T-helper 2 cell treated with Interferon-gamma antibody and Interleukin-4, amounts not matched to agents 5 μg/mL and 100 μg/mL, for 36 hours (primary cell): ENCODE data around the gene NAALADL1.

Source experiments
- DNase-seq: peaks from one replicate; pipeline ENCODE4 v3.0.0; 2021; ENCODE audit warnings: low spot score
- H3K27ac Mint-ChIP-seq: one replicate; pipeline ENCODE4 v1.8.0; 2021; ENCODE audit warnings: mild to moderate bottlenecking, mixed read lengths
- H3K27me3 Mint-ChIP-seq: one replicate; pipeline ENCODE4 v1.8.0; 2021; ENCODE audit warnings: low read depth, mixed read lengths
- H3K36me3 Mint-ChIP-seq: one replicate; pipeline ENCODE4 v1.8.0; 2021; ENCODE audit warnings: low read depth, mixed read lengths
- H3K4me1 Mint-ChIP-seq: one replicate; pipeline ENCODE4 v1.8.0; 2021; ENCODE audit warnings: low read depth, mixed read lengths
- H3K4me3 Mint-ChIP-seq: one replicate; pipeline ENCODE4 v1.8.0; 2022; ENCODE audit warnings: mild to moderate bottlenecking, moderate library complexity, mixed read lengths
- H3K9me3 Mint-ChIP-seq: one replicate; pipeline ENCODE4 v1.8.0; 2021; ENCODE audit warnings: mixed read lengths

The NAALADL1 gene

GRCh38 chr11:65047581-65048422, 10.6 kb downstream of the NAALADL1 start:
- no peaks in the 10 kb centered on the region for H3K27me3 Mint-ChIP-seq
- peak overlapping the region; percentile 70 for H3K27ac Mint-ChIP-seq
- no peaks in the 10 kb centered on the region for H3K9me3 Mint-ChIP-seq
- H3K4me1 Mint-ChIP-seq = peaks cover 14% of the 10 kb centered on the region
- peak overlapping the region; percentile 76 for H3K4me3 Mint-ChIP-seq
- DNase-seq = no peak
- peaks cover 15% of the 10 kb centered on the region for H3K36me3 Mint-ChIP-seq

GRCh38 chr11:65045728-65046127, 12.6 kb downstream of the NAALADL1 start:
- Mint-ChIP-seq H3K4me3 (no peak overlapping the region), H3K27ac (no peak overlapping the region), H3K9me3 (no peaks in the 10 kb centered on the region), H3K36me3 (peaks cover 18% of the 10 kb centered on the region), H3K27me3 (no peaks in the 10 kb centered on the region), H3K4me1 (peaks cover 20% of the 10 kb centered on the region)
- no peak for DNase-seq

GRCh38 chr11:65045061-65045460, 13.3 kb downstream of the NAALADL1 start:
- Mint-ChIP-seq H3K9me3 (no peaks in the 10 kb centered on the region), H3K27me3 (no peaks in the 10 kb centered on the region), H3K27ac (no peak overlapping the region), H3K4me1 (peaks cover 23% of the 10 kb centered on the region), H3K36me3 (peaks cover 18% of the 10 kb centered on the region), H3K4me3 (no peak overlapping the region)
- DNase-seq = no peak

- DNase-seq = no peak
- Mint-ChIP-seq H3K36me3 (peaks cover 18% of the 10 kb centered on the region), H3K4me3 (no peak overlapping the region), H3K4me1 (peaks cover 23% of the 10 kb centered on the region), H3K27me3 (no peaks in the 10 kb centered on the region), H3K9me3 (no peaks in the 10 kb centered on the region), H3K27ac (peak overlapping the region; percentile 13)
Observed at GRCh38 chr11:65043881-65044501, 14.4 kb downstream of the NAALADL1 start.

GRCh38 chr11:65042891-65043290, 15.5 kb downstream of the NAALADL1 start:
- H3K4me1 Mint-ChIP-seq = peaks cover 23% of the 10 kb centered on the region
- no peak for DNase-seq
- no peaks in the 10 kb centered on the region for H3K27me3 Mint-ChIP-seq
- H3K9me3 Mint-ChIP-seq = no peaks in the 10 kb centered on the region
- H3K4me3 Mint-ChIP-seq = peak overlapping the region; percentile 93
- H3K36me3 Mint-ChIP-seq = peaks cover 22% of the 10 kb centered on the region
- H3K27ac Mint-ChIP-seq = no peak overlapping the region

- Mint-ChIP-seq H3K27me3 (no peaks in the 10 kb centered on the region), H3K4me1 (peaks cover 12% of the 10 kb centered on the region), H3K4me3 (peak within 1 kb of the TSS; percentile 93), H3K9me3 (no peaks in the 10 kb centered on the region), H3K36me3 (peaks cover 22% of the 10 kb centered on the region), H3K27ac (peak within 1 kb of the TSS; percentile 95)
- DNase-seq = peak; percentile 95
Observed at GRCh38 chr11:65040847-65041622, 17.3 kb downstream of the NAALADL1 start, which contains the start of gene SAC3D1. Gene SAC3D1 (plus strand): TSS chr11:65041210. CDS start chr11:65041293, 83 bp downstream.

GRCh38 chr11:65040520-65040846, 17.9 kb downstream of the NAALADL1 start:
- H3K27me3 Mint-ChIP-seq = no peaks in the 10 kb centered on the region
- peaks cover 22% of the 10 kb centered on the region for H3K36me3 Mint-ChIP-seq
- peak overlapping the region; percentile 87 for H3K4me3 Mint-ChIP-seq
- no peak for DNase-seq
- H3K27ac Mint-ChIP-seq = peak overlapping the region; percentile 95
- H3K9me3 Mint-ChIP-seq = no peaks in the 10 kb centered on the region
- H3K4me1 Mint-ChIP-seq = peaks cover 12% of the 10 kb centered on the region

- DNase-seq = no peak
- H3K4me1 Mint-ChIP-seq = peaks cover 5% of the 10 kb centered on the region
- H3K36me3 Mint-ChIP-seq = peaks cover 10% of the 10 kb centered on the region
- no peaks in the 10 kb centered on the region for H3K27me3 Mint-ChIP-seq
- H3K4me3 Mint-ChIP-seq = no peak overlapping the region
- H3K27ac Mint-ChIP-seq = no peak overlapping the region
- H3K9me3 Mint-ChIP-seq = no peaks in the 10 kb centered on the region
Observed at GRCh38 chr11:65036931-65037330, 21.4 kb downstream of the NAALADL1 start.

- Mint-ChIP-seq H3K4me3 (no peak overlapping the region), H3K27me3 (no peaks in the 10 kb centered on the region), H3K36me3 (peaks cover 11% of the 10 kb centered on the region), H3K4me1 (peaks cover 2% of the 10 kb centered on the region), H3K9me3 (no peaks in the 10 kb centered on the region), H3K27ac (no peak overlapping the region)
- DNase-seq = no peak
Observed at GRCh38 chr11:65035579-65035978, 22.8 kb downstream of the NAALADL1 start.

GRCh38 chr11:65034423-65034822, 23.9 kb downstream of the NAALADL1 start:
- no peaks in the 10 kb centered on the region for H3K9me3 Mint-ChIP-seq
- H3K27me3 Mint-ChIP-seq = no peaks in the 10 kb centered on the region
- DNase-seq = no peak
- H3K4me3 Mint-ChIP-seq = no peak overlapping the region
- peaks cover 11% of the 10 kb centered on the region for H3K36me3 Mint-ChIP-seq
- H3K27ac Mint-ChIP-seq = no peak overlapping the region
- no peaks in the 10 kb centered on the region for H3K4me1 Mint-ChIP-seq

- H3K4me3 Mint-ChIP-seq = no peak overlapping the region
- DNase-seq = no peak
- H3K27ac Mint-ChIP-seq = no peak overlapping the region
- no peaks in the 10 kb centered on the region for H3K9me3 Mint-ChIP-seq
- no peaks in the 10 kb centered on the region for H3K27me3 Mint-ChIP-seq
- H3K4me1 Mint-ChIP-seq = peaks cover 11% of the 10 kb centered on the region
- H3K36me3 Mint-ChIP-seq = peaks cover 12% of the 10 kb centered on the region
Observed at GRCh38 chr11:65032216-65032615, 26.1 kb downstream of the NAALADL1 start.

- peak within 1 kb of the TSS; percentile 81 for H3K4me3 Mint-ChIP-seq
- H3K9me3 Mint-ChIP-seq = no peaks in the 10 kb centered on the region
- peaks cover 9% of the 10 kb centered on the region for H3K36me3 Mint-ChIP-seq
- H3K27me3 Mint-ChIP-seq = no peaks in the 10 kb centered on the region
- H3K27ac Mint-ChIP-seq = peak within 1 kb of the TSS; percentile 79
- peak; percentile 92 for DNase-seq
- peaks cover 20% of the 10 kb centered on the region for H3K4me1 Mint-ChIP-seq
Observed at GRCh38 chr11:65027213-65028067, 30.9 kb downstream of the NAALADL1 start, which contains the start of gene SNX15. Gene SNX15 (plus strand): TSS chr11:65027439. CDS start chr11:65027538, 99 bp downstream.

GRCh38 chr11:65026810-65027209, 31.5 kb downstream of the NAALADL1 start:
- peak overlapping the region; percentile 79 for H3K27ac Mint-ChIP-seq
- H3K4me3 Mint-ChIP-seq = peak overlapping the region; percentile 81
- H3K9me3 Mint-ChIP-seq = no peaks in the 10 kb centered on the region
- DNase-seq = no peak
- H3K27me3 Mint-ChIP-seq = no peaks in the 10 kb centered on the region
- peaks cover 20% of the 10 kb centered on the region for H3K4me1 Mint-ChIP-seq
- H3K36me3 Mint-ChIP-seq = peaks cover 12% of the 10 kb centered on the region
